Measurements from ENCODE around the gene MICOS13. TPM values are rescaled to one million over a fixed set of nuclear protein-coding genes. Genes with fewer than 3 reads are reported as not detected.

The MICOS13 gene
- total RNA-seq, 2 experiments from 2014 or later: 39.2 to 119 TPM

GRCh38 chr19:5683177-5683886 is 3.0 kb upstream of the MICOS13 start:
- Histone ChIP-seq H3K27ac (ENCODE audit: low read depth, low read length, poor library complexity, severe bottlenecking) (no peak overlapping the region), H3K4me2 (ENCODE audit: low read length) (no peak overlapping the region), H4K20me1 (ENCODE audit: insufficient read depth, low read length) (no peaks in the 10 kb centered on the region), H3K4me3 (ENCODE audit: low read depth, low read length, poor library complexity, severe bottlenecking) (no peak overlapping the region), H3K4me1 (ENCODE audit: insufficient read depth, low read length, poor library complexity, severe bottlenecking) (peaks cover 24% of the 10 kb centered on the region), H2AFZ (ENCODE audit: low read length) (no peak overlapping the region), H3K36me3 (ENCODE audit: insufficient read depth, low read length) (no peaks in the 10 kb centered on the region), H3K9me3 (ENCODE audit: low read length) (no peaks in the 10 kb centered on the region), H3K9me2 (ENCODE audit: insufficient read depth, low read length) (no peaks in the 10 kb centered on the region), H3K79me2 (ENCODE audit: insufficient read depth, low read depth, low read length) (no peaks in the 10 kb centered on the region; the same call in 1 of the 2 replicates)
- no TSS peak for BruUV-seq (replicated peaks)
- ChIA-PET POLR2A (no interaction called here), CTCF (ENCODE audit: unreplicated experiment) (no interaction called here)
- intact Hi-C loops (cut with micrococcal nuclease; ENCODE audit: unreplicated experiment): no loop called here
- TF ChIP-seq EZH2phosphoT487 (IDR thresholded peaks at IDR 0.05; ENCODE audit: borderline replicate concordance, low read depth, low read length) (no peak), CTCF (conservative IDR thresholded peaks at IDR 0.05; ENCODE audit: low read length) (no peak)
- no peak for DNase-seq (ENCODE audit: low spot score)

- no peak overlapping the region for H3K27ac ChIP-seq (ENCODE audit: low read depth, low read length, poor library complexity, severe bottlenecking)
- no peaks in the 10 kb centered on the region for H3K9me3 ChIP-seq (ENCODE audit: low read length)
- no peaks in the 10 kb centered on the region for H4K20me1 ChIP-seq (ENCODE audit: insufficient read depth, low read length)
- ChIA-PET CTCF (ENCODE audit: unreplicated experiment) (no interaction called here), POLR2A (interaction anchor here (0.6 kb wide), 1 partner anchor 92 kb away, joined by 4 read pairs; no protein-coding TSS in a partner anchor)
- no peak overlapping the region for H3K4me3 ChIP-seq (ENCODE audit: low read depth, low read length, poor library complexity, severe bottlenecking)
- H3K4me1 ChIP-seq (ENCODE audit: insufficient read depth, low read length, poor library complexity, severe bottlenecking): peaks cover 21% of the 10 kb centered on the region
- no peaks in the 10 kb centered on the region; the same call in 1 of the 2 replicates for H3K79me2 ChIP-seq (ENCODE audit: insufficient read depth, low read depth, low read length)
- H3K4me2 ChIP-seq (ENCODE audit: low read length): no peak overlapping the region
- no TSS peak for BruUV-seq (replicated peaks)
- H3K36me3 ChIP-seq (ENCODE audit: insufficient read depth, low read length): no peaks in the 10 kb centered on the region
- intact Hi-C loops (cut with micrococcal nuclease; ENCODE audit: unreplicated experiment): no loop called here
- DNase-seq (ENCODE audit: low spot score): no peak
- TF ChIP-seq EZH2phosphoT487 (IDR thresholded peaks at IDR 0.05; ENCODE audit: borderline replicate concordance, low read depth, low read length) (no peak), CTCF (conservative IDR thresholded peaks at IDR 0.05; ENCODE audit: low read length) (no peak)
- no peaks in the 10 kb centered on the region for H3K9me2 ChIP-seq (ENCODE audit: insufficient read depth, low read length)
- H2AFZ ChIP-seq (ENCODE audit: low read length): no peak overlapping the region
These were observed 1.8 kb upstream of the MICOS13 start for GRCh38 chr19:5682107-5682482.

- ChIA-PET POLR2A (no interaction called here), CTCF (ENCODE audit: unreplicated experiment) (no interaction called here)
- BruUV-seq (replicated peaks): no TSS peak
- H3K9me2 ChIP-seq (ENCODE audit: insufficient read depth, low read length): no peaks in the 10 kb centered on the region
- H3K36me3 ChIP-seq (ENCODE audit: insufficient read depth, low read length): no peaks in the 10 kb centered on the region
- H3K4me2 ChIP-seq (ENCODE audit: low read length): peak overlapping the region; percentile 69
- TF ChIP-seq CTCF (conservative IDR thresholded peaks at IDR 0.05; ENCODE audit: low read length) (no peak), EZH2phosphoT487 (IDR thresholded peaks at IDR 0.05; ENCODE audit: borderline replicate concordance, low read depth, low read length) (no peak)
- intact Hi-C loops (cut with micrococcal nuclease; ENCODE audit: unreplicated experiment): loop anchor here (2.0 kb wide), 1 partner anchor 59 kb away; the partner anchor contains the start of genes SAFB and SAFB2
- H2AFZ ChIP-seq (ENCODE audit: low read length): no peak overlapping the region
- no peaks in the 10 kb centered on the region for H3K9me3 ChIP-seq (ENCODE audit: low read length)
- H3K4me1 ChIP-seq (ENCODE audit: insufficient read depth, low read length, poor library complexity, severe bottlenecking): peaks cover 21% of the 10 kb centered on the region
- H3K79me2 ChIP-seq (ENCODE audit: insufficient read depth, low read depth, low read length): no peaks in the 10 kb centered on the region; the same call in 1 of the 2 replicates
- peak overlapping the region; percentile 96 for H3K4me3 ChIP-seq (ENCODE audit: low read depth, low read length, poor library complexity, severe bottlenecking)
- H3K27ac ChIP-seq (ENCODE audit: low read depth, low read length, poor library complexity, severe bottlenecking): no peak overlapping the region
- no peak for DNase-seq (ENCODE audit: low spot score)
- H4K20me1 ChIP-seq (ENCODE audit: insufficient read depth, low read length): no peaks in the 10 kb centered on the region
These were observed 1.2 kb upstream of the MICOS13 start for GRCh38 chr19:5681391-5682106.
